T47D (cell line): ENCODE results near the gene TMEM222.

Source experiments
- DNase-seq, 2 experiments: peaks; one replicate each; pipeline versions ENCODE4 v3.0.0 to v3.0.0-alpha.2; 2011 to 2012; ENCODE audit warnings: low read depth in 1 of 2, low spot score in 1 of 2
- JUND ChIP-seq: IDR thresholded peaks from 2 replicates; pipeline ENCODE4 v1.6.1; 2012; ENCODE audit warnings: low read depth
- in situ Hi-C: cut with HindIII; loops from 2 replicates; pipeline ENCODE4 v1.10.0; 2016; ENCODE audit warnings: low sequenced_read_pairs, low pct_unique_long_range_greater_than_20kb

TMEM222 gene

GRCh38 chr1:27298632-27299384 is 23.2 kb upstream of the TMEM222 start:
- in situ Hi-C loops: no loop called here
- DNase-seq: no peak
- no peak for TF ChIP-seq JUND

- peak; percentile 69 to 93 for DNase-seq
- in situ Hi-C loops: no loop called here
- TF ChIP-seq JUND: no peak
These were observed 22.3 kb upstream of the TMEM222 start for GRCh38 chr1:27299385-27300271.

- TF ChIP-seq JUND: no peak
- DNase-seq: peak; percentile 73 to 85
- in situ Hi-C loops: no loop called here
These were observed 21.5 kb upstream of the TMEM222 start for GRCh38 chr1:27300341-27301051.

GRCh38 chr1:27301052-27301422 is 20.9 kb upstream of the TMEM222 start:
- DNase-seq: no peak
- no peak for TF ChIP-seq JUND
- in situ Hi-C loops: no loop called here

GRCh38 chr1:27301582-27302199 is 20.3 kb upstream of the TMEM222 start:
- in situ Hi-C loops: no loop called here
- no peak for TF ChIP-seq JUND
- DNase-seq: no peak

- in situ Hi-C loops: no loop called here
These were observed 19.4 kb upstream of the TMEM222 start for GRCh38 chr1:27302612-27303011.

GRCh38 chr1:27303509-27303908 is 18.5 kb upstream of the TMEM222 start:
- no peak for TF ChIP-seq JUND
- in situ Hi-C loops: no loop called here
- DNase-seq: no peak

More at GRCh38 chr1:27302612-27303011, 19.4 kb upstream of the TMEM222 start:
- no peak for TF ChIP-seq JUND
- DNase-seq: no peak

GRCh38 chr1:27306071-27306470 is 15.9 kb upstream of the TMEM222 start:
- in situ Hi-C loops: no loop called here
- DNase-seq: no peak
- TF ChIP-seq JUND: no peak

- peak in 1 of 2 experiments; percentile 38 for DNase-seq
- in situ Hi-C loops: no loop called here
- TF ChIP-seq JUND: no peak
These were observed 14.8 kb upstream of the TMEM222 start for GRCh38 chr1:27306892-27307761.

- no peak for DNase-seq
- TF ChIP-seq JUND: no peak
- in situ Hi-C loops: no loop called here
These were observed 13.9 kb upstream of the TMEM222 start for GRCh38 chr1:27307874-27308598.

GRCh38 chr1:27314169-27314568 is 7.8 kb upstream of the TMEM222 start:
- no peak for TF ChIP-seq JUND
- in situ Hi-C loops: no loop called here
- DNase-seq: no peak
